Measurements from ENCODE around the gene CACNB1.

The CACNB1 gene

GRCh38 chr17:39151150-39151942, 46.1 kb downstream of the CACNB1 start, which contains the start of gene PLXDC1:
TSS of gene PLXDC1 (minus strand) at chr17:39151637. CDS start at chr17:39151437, 200 bp downstream.
- H3K27me3 ChIP-seq = peaks cover 19% of the 10 kb centered on the region
- peak within 1 kb of the TSS; percentile 99 for H3K4me3 ChIP-seq (ENCODE audit: low read depth, low read length)
- TF ChIP-seq CTCF (IDR thresholded peaks at IDR 0.05; ENCODE audit: low read depth, low read length) = no peak
- no peaks in the 10 kb centered on the region for H3K36me3 ChIP-seq
- H3K9me3 ChIP-seq = no peaks in the 10 kb centered on the region
- no peak for DNase-seq
- 0 out of 2 replicates have a peak, but pooled peaks cover 3% of the 10 kb centered on the region for H3K4me1 ChIP-seq

- Histone ChIP-seq H3K27me3 (peaks cover 19% of the 10 kb centered on the region), H3K36me3 (no peaks in the 10 kb centered on the region), H3K4me1 (0 out of 2 replicates have a peak, but pooled peaks cover 3% of the 10 kb centered on the region), H3K9me3 (no peaks in the 10 kb centered on the region), H3K4me3 (ENCODE audit: low read depth, low read length) (no peak overlapping the region)
- DNase-seq = no peak
- no peak for TF ChIP-seq CTCF (IDR thresholded peaks at IDR 0.05; ENCODE audit: low read depth, low read length)
Observed at GRCh38 chr17:39150795-39151149, 46.7 kb downstream of the CACNB1 start.

- H3K4me3 ChIP-seq (ENCODE audit: low read depth, low read length) = no peak overlapping the region
- no peaks in the 10 kb centered on the region for H3K9me3 ChIP-seq
- 0 out of 2 replicates have a peak, but pooled peaks cover 3% of the 10 kb centered on the region for H3K4me1 ChIP-seq
- H3K36me3 ChIP-seq = no peaks in the 10 kb centered on the region
- peaks cover 19% of the 10 kb centered on the region for H3K27me3 ChIP-seq
- DNase-seq = no peak
- TF ChIP-seq CTCF (IDR thresholded peaks at IDR 0.05; ENCODE audit: low read depth, low read length) = no peak
Observed at GRCh38 chr17:39150104-39150634, 47.3 kb downstream of the CACNB1 start.

GRCh38 chr17:39147221-39148185, 50.0 kb downstream of the CACNB1 start:
- Histone ChIP-seq H3K4me3 (ENCODE audit: low read depth, low read length) (no peak overlapping the region), H3K27me3 (peaks cover 19% of the 10 kb centered on the region), H3K4me1 (0 out of 2 replicates have a peak, but pooled peaks cover 3% of the 10 kb centered on the region), H3K9me3 (no peaks in the 10 kb centered on the region), H3K36me3 (no peaks in the 10 kb centered on the region)
- no peak for TF ChIP-seq CTCF (IDR thresholded peaks at IDR 0.05; ENCODE audit: low read depth, low read length)
- no peak for DNase-seq

- Histone ChIP-seq H3K4me3 (ENCODE audit: low read depth, low read length) (no peak overlapping the region), H3K9me3 (no peaks in the 10 kb centered on the region), H3K4me1 (no peaks in the 10 kb centered on the region), H3K36me3 (no peaks in the 10 kb centered on the region), H3K27me3 (peaks cover 15% of the 10 kb centered on the region)
- no peak for DNase-seq
- no peak for TF ChIP-seq CTCF (IDR thresholded peaks at IDR 0.05; ENCODE audit: low read depth, low read length)
Observed at GRCh38 chr17:39146273-39146672, 51.2 kb downstream of the CACNB1 start.

Measured in BE2C (cell line).